Epithelial cell of proximal tubule (primary cell): ENCODE results near the gene SLC6A19. TPM values are rescaled to one million over a fixed set of nuclear protein-coding genes. Genes with fewer than 3 reads are reported as not detected.

ENCODE experiments used
- DNase-seq: peaks from one replicate; pipeline ENCODE4 v3.0.0-alpha.2; 2011; ENCODE audit warnings: low read depth
- H3K4me3 ChIP-seq: 2 replicates; pipeline ENCODE4 v1.5.1; 2011; ENCODE audit warnings: low read depth, mild to moderate bottlenecking, low read length
- total RNA-seq: library from RNA; depleted of rRNA; stranded (reverse); fragments of >200 nt; gene quantifications from 2 replicates; pipeline ENCODE4 v1.2.3, GENCODE V29; 2015
- TF ChIP-seq, protein P1 (sequence below): conservative IDR thresholded peaks from 2 replicates; pipeline ENCODE4 v1.5.1; 2012; ENCODE audit warnings: low read depth, mild to moderate bottlenecking, low read length

The SLC6A19 gene
- total RNA-seq, 1 donor from 2014 or later = not detected

DNA sequence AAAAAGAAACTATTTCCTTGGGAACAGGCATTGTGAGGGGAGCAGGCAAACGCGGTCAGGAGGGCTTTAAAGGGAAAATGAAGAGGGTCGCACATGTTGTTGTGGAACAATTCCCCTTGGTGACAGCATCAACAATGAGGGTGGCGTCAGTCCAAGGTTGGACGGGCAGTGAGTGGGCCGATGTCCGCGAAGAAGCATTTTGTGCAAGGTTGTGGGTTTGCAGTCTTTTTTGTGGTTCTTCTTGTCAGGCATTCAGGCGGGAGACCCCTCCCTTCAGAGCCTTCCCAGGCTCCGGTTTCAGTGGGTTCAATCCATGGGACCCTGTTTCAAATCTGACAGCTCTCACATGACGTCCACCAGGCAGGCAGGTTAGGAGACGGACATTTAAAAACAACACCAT is 11.1 kb upstream of the SLC6A19 start:
- TF ChIP-seq, protein P1, sequence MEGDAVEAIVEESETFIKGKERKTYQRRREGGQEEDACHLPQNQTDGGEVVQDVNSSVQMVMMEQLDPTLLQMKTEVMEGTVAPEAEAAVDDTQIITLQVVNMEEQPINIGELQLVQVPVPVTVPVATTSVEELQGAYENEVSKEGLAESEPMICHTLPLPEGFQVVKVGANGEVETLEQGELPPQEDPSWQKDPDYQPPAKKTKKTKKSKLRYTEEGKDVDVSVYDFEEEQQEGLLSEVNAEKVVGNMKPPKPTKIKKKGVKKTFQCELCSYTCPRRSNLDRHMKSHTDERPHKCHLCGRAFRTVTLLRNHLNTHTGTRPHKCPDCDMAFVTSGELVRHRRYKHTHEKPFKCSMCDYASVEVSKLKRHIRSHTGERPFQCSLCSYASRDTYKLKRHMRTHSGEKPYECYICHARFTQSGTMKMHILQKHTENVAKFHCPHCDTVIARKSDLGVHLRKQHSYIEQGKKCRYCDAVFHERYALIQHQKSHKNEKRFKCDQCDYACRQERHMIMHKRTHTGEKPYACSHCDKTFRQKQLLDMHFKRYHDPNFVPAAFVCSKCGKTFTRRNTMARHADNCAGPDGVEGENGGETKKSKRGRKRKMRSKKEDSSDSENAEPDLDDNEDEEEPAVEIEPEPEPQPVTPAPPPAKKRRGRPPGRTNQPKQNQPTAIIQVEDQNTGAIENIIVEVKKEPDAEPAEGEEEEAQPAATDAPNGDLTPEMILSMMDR = no peak
- no peak overlapping the region for H3K4me3 ChIP-seq
- no peak for DNase-seq

DNA sequence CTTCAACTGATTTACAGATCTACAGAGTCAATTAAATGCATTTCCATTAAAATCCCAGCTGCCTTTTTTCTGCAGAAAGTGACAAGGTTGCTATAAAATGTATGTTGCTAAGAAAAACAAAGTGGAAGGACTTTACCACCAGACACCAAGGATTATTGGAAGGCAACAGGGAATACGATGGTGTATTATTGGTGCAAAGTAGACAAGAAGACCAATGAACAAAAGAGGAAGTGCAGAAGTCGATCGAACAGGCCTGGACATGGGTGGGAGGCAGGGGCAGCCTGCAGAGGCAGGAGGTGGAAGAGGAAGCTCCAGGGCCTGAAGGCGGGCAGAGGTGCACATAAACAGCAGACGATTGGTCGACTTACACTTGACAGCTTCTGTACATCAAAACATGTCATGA is 10.6 kb upstream of the SLC6A19 start:
- no peak overlapping the region for H3K4me3 ChIP-seq
- no peak for DNase-seq
- TF ChIP-seq, protein P1 = no peak

DNA sequence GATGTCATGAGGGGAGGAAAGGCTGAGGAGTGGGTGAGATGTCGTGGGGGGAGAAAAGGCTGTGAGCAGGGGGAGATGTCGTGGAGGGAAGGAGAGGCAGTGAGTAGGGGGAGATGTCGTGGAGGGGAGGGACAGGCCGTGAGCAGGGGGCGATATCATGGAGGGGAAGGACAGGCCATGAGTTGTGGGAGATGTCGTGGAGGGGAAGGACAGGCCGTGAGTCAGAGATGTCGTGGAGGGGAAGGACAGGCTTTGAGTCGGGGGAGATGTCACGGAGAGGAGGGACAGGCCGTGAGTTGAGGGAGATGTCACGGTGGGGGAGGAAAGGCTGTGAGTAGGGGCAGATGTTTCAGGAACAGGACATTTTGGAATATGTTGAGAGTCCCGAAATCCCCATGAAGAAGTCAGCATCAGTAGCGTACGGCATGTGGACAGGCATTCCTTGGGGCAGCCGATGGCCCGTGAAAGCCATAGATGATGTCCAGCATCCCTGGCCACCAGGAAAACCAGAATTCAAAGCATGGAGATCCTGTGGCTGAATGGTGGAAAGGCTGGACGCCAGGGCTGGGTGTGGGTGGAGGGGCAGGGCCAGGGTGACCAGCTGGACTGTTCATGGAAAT is 8.3 kb upstream of the SLC6A19 start:
- H3K4me3 ChIP-seq = no peak overlapping the region
- no peak for DNase-seq
- TF ChIP-seq, protein P1 = no peak

DNA sequence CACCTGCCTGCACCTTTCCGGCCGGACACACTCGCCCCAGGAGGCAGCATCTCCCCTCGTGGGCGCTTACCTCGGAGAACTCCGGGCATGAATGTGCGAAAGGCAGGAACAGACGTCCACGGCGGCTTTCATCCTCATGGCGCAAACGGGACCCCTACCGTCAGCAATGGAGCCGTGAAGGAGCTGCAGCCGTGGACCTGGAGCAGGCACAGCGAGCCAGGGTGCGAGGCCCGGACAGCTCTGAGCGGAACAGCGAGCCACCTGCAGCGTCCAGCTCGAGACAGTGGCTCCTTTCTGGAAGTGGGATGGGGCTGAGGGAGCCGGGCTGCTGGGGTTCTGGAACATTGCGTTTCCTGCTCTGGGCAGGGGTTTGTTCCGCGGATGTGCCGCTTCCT is 7.8 kb upstream of the SLC6A19 start:
- TF ChIP-seq, protein P1 = no peak
- DNase-seq = no peak
- H3K4me3 ChIP-seq = no peak overlapping the region

- TF ChIP-seq, protein P1 = no peak
- H3K4me3 ChIP-seq = no peak overlapping the region
- DNase-seq = no peak
Observed at GRCh38 chr5:1194378-1194777, 7.0 kb upstream of the SLC6A19 start.

DNA sequence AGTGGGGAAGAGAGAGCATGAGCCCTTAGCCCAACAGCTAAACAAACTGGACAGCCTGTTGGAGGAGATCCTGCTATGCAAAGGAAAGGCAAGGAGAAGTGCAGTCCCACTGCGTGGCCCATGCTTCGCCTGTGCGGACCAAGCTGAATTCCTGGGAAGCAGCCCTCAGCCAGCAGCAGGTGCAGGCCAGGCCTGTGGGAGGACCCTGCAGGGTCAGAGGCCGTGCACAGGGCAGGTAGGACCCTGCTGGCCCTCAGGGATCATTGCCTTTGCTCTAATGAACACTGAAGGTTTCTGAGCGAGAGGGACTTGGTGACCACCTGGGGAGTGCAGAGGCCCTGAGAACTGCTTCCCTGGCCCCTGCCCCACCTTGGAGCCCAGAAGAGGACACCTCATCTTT is 6.0 kb upstream of the SLC6A19 start:
- H3K4me3 ChIP-seq = no peak overlapping the region
- TF ChIP-seq, protein P1 = no peak
- no peak for DNase-seq

GRCh38 chr5:1195916-1196315 is 5.5 kb upstream of the SLC6A19 start:
- TF ChIP-seq, protein P1 = no peak
- no peak for DNase-seq
- no peak overlapping the region for H3K4me3 ChIP-seq
